ENCODE results near the gene CAMSAP2. TPM values are rescaled to one million over a fixed set of nuclear protein-coding genes. Genes with fewer than 3 reads are reported as not detected.

Gene CAMSAP2
- polyA plus RNA-seq, 1 of the 3 experiments (the other 2 are of a cell fraction), result 5.5 TPM

DNA sequence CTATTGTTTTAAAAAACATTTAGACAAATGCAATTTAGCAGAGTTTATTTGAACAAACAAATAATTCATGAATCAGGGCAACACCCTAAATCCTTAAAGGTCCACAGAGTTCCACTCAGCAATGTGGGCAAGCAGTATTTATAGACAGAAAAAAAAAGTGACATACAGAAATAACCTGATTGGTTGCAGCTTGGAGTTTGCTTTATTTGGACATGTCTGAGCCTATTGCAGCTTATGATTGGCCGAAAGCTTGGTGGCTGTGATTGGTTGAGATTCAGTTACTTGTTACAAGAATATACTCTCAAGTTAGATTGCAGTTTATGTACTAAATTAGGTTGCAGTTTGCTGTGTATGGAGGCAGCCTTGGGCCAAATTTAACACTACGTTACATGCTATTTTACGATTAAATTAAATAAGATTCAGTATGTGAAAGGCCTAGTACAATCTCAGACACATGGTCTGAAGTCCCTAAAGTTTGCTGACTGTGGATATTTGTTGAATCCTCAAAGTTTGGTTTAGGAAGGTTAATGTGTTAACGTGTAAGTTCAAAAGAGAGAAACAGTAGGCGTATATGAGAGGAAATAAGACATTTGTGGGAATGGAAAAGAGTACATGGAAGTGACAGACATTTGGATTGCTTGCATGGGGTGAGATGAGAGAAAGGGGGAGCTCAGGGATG lies 6.9 kb upstream of the CAMSAP2 start:
- H3K4me1 ChIP-seq (ENCODE audit: control insufficient read depth in 1 of 2, insufficient read depth in 2 of 2, low read depth in 1 of 2, low read length in 1 of 2), result peaks cover 0 to 2% of the 10 kb centered on the region in 2 experiments; a peak in 1 of 4 replicates
- H2AFZ ChIP-seq (ENCODE audit: low read depth), result no peak overlapping the region
- no peak overlapping the region for H3K9ac ChIP-seq
- no peaks in the 10 kb centered on the region for H3K79me2 ChIP-seq (ENCODE audit: insufficient read depth)
- no peaks in the 10 kb centered on the region for H4K20me1 ChIP-seq (ENCODE audit: insufficient read depth)
- WGBS (ENCODE audit: low lambda C conversion rate), result 94% methylated on average over 5 of the region's 5 CpGs
- no peak for TF ChIP-seq FOXJ3 (CRISPR knock-in tag; IDR thresholded peaks at IDR 0.05)
- TF ChIP-seq CHD2 (IDR thresholded peaks at IDR 0.05; ENCODE audit: low read length, partially characterized antibody), result no peak
- no peak for TF ChIP-seq FOXM1 (IDR thresholded peaks at IDR 0.05; ENCODE audit: low read depth)
- no peak for TF ChIP-seq RFX5 (IDR thresholded peaks at IDR 0.05; ENCODE audit: low read length)
- no peak for TF ChIP-seq JUND (IDR thresholded peaks at IDR 0.05)
- no peak for TF ChIP-seq RAD21 (IDR thresholded peaks at IDR 0.05; ENCODE audit: low read length)
- TF ChIP-seq, protein P1, sequence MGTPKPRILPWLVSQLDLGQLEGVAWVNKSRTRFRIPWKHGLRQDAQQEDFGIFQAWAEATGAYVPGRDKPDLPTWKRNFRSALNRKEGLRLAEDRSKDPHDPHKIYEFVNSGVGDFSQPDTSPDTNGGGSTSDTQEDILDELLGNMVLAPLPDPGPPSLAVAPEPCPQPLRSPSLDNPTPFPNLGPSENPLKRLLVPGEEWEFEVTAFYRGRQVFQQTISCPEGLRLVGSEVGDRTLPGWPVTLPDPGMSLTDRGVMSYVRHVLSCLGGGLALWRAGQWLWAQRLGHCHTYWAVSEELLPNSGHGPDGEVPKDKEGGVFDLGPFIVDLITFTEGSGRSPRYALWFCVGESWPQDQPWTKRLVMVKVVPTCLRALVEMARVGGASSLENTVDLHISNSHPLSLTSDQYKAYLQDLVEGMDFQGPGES (IDR thresholded peaks at IDR 0.05; ENCODE audit: low read depth, low read length), result no peak
- TF ChIP-seq, protein P2, sequence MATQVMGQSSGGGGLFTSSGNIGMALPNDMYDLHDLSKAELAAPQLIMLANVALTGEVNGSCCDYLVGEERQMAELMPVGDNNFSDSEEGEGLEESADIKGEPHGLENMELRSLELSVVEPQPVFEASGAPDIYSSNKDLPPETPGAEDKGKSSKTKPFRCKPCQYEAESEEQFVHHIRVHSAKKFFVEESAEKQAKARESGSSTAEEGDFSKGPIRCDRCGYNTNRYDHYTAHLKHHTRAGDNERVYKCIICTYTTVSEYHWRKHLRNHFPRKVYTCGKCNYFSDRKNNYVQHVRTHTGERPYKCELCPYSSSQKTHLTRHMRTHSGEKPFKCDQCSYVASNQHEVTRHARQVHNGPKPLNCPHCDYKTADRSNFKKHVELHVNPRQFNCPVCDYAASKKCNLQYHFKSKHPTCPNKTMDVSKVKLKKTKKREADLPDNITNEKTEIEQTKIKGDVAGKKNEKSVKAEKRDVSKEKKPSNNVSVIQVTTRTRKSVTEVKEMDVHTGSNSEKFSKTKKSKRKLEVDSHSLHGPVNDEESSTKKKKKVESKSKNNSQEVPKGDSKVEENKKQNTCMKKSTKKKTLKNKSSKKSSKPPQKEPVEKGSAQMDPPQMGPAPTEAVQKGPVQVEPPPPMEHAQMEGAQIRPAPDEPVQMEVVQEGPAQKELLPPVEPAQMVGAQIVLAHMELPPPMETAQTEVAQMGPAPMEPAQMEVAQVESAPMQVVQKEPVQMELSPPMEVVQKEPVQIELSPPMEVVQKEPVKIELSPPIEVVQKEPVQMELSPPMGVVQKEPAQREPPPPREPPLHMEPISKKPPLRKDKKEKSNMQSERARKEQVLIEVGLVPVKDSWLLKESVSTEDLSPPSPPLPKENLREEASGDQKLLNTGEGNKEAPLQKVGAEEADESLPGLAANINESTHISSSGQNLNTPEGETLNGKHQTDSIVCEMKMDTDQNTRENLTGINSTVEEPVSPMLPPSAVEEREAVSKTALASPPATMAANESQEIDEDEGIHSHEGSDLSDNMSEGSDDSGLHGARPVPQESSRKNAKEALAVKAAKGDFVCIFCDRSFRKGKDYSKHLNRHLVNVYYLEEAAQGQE (IDR thresholded peaks at IDR 0.05; ENCODE audit: low read depth, low read length), result no peak
- no peak for TF ChIP-seq EZH2phosphoT487 (IDR thresholded peaks at IDR 0.05; ENCODE audit: borderline replicate concordance, low read depth)
- no peak for TF ChIP-seq GATA2 (CRISPR knock-in tag; IDR thresholded peaks at IDR 0.05)
- TF ChIP-seq, protein P3, sequence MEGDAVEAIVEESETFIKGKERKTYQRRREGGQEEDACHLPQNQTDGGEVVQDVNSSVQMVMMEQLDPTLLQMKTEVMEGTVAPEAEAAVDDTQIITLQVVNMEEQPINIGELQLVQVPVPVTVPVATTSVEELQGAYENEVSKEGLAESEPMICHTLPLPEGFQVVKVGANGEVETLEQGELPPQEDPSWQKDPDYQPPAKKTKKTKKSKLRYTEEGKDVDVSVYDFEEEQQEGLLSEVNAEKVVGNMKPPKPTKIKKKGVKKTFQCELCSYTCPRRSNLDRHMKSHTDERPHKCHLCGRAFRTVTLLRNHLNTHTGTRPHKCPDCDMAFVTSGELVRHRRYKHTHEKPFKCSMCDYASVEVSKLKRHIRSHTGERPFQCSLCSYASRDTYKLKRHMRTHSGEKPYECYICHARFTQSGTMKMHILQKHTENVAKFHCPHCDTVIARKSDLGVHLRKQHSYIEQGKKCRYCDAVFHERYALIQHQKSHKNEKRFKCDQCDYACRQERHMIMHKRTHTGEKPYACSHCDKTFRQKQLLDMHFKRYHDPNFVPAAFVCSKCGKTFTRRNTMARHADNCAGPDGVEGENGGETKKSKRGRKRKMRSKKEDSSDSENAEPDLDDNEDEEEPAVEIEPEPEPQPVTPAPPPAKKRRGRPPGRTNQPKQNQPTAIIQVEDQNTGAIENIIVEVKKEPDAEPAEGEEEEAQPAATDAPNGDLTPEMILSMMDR (IDR thresholded peaks at IDR 0.05), result no peak
- no peak for TF ChIP-seq TEAD4 (IDR thresholded peaks at IDR 0.05; ENCODE audit: borderline replicate concordance, insufficient read depth)
- no peak for TF ChIP-seq POLR2AphosphoS5 (IDR thresholded peaks at IDR 0.05; ENCODE audit: low read depth, low read length)
- TF ChIP-seq FOSL2 (IDR thresholded peaks at IDR 0.05; ENCODE audit: borderline replicate concordance, low read depth), result no peak
- TF ChIP-seq MEF2A (IDR thresholded peaks at IDR 0.05; ENCODE audit: borderline replicate concordance, low read depth), result no peak
- TF ChIP-seq, protein P4, sequence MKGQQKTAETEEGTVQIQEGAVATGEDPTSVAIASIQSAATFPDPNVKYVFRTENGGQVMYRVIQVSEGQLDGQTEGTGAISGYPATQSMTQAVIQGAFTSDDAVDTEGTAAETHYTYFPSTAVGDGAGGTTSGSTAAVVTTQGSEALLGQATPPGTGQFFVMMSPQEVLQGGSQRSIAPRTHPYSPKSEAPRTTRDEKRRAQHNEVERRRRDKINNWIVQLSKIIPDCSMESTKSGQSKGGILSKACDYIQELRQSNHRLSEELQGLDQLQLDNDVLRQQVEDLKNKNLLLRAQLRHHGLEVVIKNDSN (IDR thresholded peaks at IDR 0.05; ENCODE audit: borderline replicate concordance, low read depth), result no peak
- CTCF ChIA-PET, result interaction anchor here (1.4 kb wide), 1 partner anchor 12 kb away, joined by 3 read pairs; no protein-coding TSS in a partner anchor
- H3K4me2 ChIP-seq, result no peak overlapping the region
- no peaks in the 10 kb centered on the region for H3K36me3 ChIP-seq (replicated peaks in 1 of 2; ENCODE audit: control insufficient read depth in 1 of 2, insufficient read depth in 2 of 2, low read length in 1 of 2)
- no peak overlapping the region for H3K4me3 ChIP-seq (ENCODE audit: low read depth in 2 of 2, low read length in 1 of 2)
- H3F3A ChIP-seq (replicated peaks; ENCODE audit: insufficient read depth), result no peaks in the 10 kb centered on the region
- POLR2A ChIA-PET, result no interaction called here
- no peak overlapping the region for H3K27ac ChIP-seq (ENCODE audit: low read depth in 2 of 2, low read length in 1 of 2)
- H3K27me3 ChIP-seq (ENCODE audit: insufficient read depth), result no peaks in the 10 kb centered on the region
- H3K9me3 ChIP-seq, result no peaks in the 10 kb centered on the region
- no peaks in the 10 kb centered on the region for H3K9me2 ChIP-seq
- DNase-seq, result no peak
